GM21381 (cell line): ENCODE results near the gene SLAMF8.

Experiments
- ATAC-seq: cut with Tn5 transposase; IDR thresholded peaks from one replicate; pipeline ENCODE4 v1.9.1; 2021; ENCODE audit warnings: mild to moderate bottlenecking, moderate library complexity; ENCODE audit not compliant: unreplicated experiment

SLAMF8 gene

DNA sequence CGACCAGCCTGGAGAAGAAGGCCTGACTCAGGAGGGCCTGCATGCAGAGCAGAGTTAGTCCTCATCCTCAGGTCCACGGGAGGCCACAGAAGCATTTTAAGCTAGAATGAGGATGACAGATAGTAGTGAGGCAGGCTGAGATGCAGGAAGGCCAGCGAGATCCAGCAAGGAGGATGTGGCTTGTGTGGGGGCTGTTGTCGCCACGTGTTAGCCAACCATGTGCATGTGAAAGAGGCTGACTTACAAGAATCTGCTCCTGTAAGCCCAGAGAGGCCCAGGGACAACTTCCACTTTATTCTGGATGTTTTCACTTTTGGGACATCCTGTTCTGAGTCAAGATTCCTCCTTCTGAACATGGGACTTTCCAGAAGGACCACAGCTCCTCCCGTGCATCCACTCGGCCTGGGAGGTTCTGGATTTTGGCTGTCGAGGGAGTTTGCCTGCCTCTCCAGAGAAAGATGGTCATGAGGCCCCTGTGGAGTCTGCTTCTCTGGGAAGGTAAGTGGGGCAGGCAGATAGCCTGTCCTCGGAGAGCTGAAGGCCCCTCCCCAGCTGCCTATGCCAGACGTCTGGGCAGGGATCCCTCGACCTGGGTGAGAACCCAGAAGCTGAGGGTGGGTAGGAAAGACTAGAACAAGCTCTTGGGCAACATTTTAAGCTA, at the start of gene SLAMF8:
Gene SLAMF8 (plus strand): TSS at position 433 of the 661 bp plus-strand sequence. CDS start 26 bp downstream, at position 459.
- ATAC-seq: peak; percentile 47

DNA sequence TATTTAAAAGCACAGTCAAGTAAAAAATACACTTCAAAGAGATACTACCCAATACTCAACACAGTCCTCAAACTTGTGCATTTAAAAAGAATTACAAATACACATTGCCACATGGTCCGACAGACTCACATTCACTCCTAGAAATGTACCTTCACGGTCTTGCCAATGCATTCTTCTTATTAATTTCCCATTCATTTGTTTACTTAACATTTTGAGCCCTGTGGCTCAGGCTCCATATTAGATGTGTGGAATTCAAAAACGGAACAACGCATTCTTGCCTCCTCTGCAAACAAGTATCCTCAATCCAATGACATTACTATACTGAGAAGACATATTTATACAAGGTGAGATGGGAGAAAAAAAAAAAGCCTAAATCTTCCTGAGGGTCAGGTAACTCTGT, 48.4 kb upstream of the SLAMF8 start:
- ATAC-seq: no peak

DNA sequence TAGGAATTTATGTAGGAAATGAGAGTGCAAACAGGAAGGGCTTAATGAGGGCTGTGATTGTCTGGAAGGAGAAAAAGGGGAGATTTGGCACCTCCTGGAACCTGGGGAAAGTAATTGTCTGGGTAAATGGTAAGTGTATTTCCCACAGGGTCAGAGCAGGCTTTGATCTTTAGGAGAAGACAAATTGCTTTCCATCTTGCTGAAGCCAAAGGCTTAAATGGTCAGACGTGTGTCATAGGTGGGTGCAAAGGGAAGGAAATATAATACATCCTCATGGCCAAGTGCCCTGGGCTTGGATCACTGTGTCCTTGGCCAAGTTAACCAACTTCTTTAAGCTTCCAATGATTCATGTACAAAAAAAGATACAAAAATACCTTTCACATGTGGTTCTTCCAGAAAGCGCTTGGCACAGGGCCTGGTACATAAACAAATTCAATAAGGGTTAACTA, 47.2 kb upstream of the SLAMF8 start:
- ATAC-seq: no peak

DNA sequence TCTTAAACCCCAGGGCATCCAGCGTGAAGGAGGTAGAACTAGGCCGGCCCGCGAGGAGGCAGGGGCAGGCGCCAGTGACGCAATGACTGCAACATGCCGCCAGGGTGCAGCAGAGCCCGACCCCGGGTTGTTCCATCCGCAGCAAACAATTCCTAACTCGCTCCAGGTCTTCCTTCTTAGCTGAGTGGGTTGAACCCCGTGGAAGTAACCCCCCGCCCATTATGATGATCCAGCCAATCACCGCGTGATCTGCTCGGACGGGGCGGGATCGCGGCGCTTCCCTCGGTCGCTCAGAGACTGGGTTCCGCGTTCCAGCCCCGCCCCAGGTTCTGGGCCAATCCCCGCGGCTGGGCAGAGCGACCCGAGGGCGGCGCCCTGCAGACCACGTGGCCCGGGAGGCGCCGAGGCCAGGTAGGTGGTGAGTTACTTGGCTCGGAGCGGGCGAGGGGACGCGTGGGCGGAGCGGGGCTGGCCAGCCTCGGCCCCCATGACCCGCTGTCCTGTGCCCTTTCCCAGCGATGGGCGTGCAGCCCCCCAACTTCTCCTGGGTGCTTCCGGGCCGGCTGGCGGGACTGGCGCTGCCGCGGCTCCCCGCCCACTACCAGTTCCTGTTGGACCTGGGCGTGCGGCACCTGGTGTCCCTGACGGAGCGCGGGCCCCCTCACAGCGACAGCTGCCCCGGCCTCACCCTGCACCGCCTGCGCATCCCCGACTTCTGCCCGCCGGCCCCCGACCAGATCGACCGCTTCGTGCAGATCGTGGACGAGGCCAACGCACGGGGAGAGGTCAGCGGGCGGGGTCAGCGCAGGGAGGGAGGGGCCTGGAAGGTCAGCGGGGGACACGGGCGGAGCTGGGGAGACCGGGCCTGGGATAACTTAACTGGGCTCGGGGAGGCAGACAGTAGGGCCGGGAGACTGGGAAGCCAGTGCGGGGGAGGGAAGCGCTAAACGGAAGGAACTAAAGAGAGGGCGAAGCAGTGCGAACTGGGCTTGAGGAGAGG, 45.8 kb upstream of the SLAMF8 start, which contains the start of gene DUSP23:
Gene DUSP23 (plus strand): TSS at position 380 of the 1,000 bp plus-strand sequence. CDS start 139 bp downstream, at position 519.
- peak; percentile 99 for ATAC-seq

DNA sequence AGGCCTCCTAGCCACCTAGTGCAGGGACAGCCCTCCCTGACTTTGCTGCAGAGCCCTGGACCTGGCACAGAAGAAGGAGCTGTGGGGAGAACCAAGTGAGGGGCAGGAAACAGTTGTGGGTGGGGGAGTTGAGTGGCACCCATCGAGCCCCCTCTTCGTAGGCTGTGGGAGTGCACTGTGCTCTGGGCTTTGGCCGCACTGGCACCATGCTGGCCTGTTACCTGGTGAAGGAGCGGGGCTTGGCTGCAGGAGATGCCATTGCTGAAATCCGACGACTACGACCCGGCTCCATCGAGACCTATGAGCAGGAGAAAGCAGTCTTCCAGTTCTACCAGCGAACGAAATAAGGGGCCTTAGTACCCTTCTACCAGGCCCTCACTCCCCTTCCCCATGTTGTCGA, 44.7 kb upstream of the SLAMF8 start:
- no peak for ATAC-seq

DNA sequence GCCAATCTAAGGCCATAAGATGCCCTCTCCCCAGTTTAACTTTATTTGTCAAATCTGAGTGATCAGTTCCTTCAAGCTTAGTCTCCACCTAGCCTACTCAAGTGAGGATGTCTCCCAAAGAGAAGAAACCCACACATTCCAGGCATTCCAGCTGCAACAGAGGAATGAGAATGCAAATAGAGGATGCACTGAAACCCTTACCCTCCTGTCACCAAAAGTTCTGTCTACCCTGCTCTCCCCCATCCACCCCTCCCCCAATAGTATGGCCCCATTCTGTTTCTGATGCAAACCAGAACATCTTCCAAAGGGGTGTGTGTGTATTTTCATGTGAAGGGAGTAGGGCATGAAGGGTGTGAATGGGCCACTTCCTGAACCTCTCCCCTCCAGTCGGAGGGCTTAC, 42.9 kb upstream of the SLAMF8 start:
- no peak for ATAC-seq

DNA sequence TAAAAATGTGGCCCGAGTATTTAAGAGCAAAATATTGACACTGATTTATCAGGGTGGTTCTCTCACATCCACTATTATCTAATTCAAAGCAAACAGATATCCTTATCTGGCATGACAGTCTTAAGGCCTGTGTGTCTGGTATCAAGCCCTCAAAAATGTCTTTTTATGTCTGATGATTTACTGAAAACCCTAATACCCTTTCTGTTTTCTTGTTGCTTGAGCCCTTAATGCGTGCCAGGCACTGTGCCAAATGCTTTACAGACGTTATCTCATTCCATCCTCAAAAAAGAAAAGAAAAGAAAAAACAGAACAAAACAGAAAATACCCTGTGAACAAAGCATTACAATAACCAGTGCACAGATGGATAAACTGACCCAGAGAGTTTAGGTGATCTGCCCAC, 40.2 kb upstream of the SLAMF8 start:
- no peak for ATAC-seq

DNA sequence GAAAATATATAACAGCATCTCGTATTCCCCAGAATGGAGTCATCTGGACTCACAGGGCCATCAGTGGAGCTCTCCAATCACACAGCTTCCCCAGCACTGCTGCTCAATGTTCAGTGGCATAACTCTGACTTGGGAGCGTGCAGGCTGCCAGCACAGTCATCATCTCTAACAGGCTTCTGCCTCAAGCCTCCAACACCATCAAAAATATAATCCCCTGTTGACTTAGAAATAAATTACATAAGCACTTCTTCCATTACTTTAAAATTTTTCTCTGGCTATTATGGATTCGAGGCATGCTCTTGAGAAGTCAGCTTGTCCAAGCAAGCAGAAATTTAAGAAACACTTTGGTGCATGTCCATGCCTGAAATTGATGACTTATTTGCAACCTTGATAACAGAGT, 39.7 kb upstream of the SLAMF8 start:
- no peak for ATAC-seq

DNA sequence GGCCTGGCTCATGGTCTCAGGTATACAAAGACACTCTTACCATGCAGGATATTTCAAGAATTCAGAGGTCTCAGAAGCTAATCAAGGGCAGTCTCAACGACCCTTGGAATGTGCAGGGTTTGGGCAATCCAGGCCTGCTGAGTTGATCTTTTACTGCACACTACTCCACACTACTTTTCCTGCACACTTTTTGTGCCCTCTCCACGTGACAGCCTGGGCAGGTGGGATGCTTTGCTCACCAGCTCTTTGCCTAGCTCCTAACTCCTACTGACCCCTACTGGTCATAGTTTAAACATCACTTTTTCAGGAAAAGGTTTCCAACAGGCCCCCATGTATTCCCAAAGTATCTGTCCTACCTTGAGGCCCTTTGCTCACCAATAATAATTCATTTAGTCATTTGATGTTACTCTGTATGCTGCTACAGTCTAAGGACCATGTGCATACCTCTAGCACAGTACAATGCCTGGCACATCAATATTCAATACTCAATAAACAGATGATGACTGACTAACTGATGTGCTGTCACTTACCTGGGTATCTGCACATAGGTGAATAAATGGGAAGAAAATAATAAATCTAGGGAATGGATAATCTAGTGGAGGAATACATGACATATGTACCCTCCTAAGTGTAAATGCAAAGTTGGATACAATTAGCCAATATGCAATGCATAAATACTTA, 36.3 kb upstream of the SLAMF8 start:
- no peak for ATAC-seq

DNA sequence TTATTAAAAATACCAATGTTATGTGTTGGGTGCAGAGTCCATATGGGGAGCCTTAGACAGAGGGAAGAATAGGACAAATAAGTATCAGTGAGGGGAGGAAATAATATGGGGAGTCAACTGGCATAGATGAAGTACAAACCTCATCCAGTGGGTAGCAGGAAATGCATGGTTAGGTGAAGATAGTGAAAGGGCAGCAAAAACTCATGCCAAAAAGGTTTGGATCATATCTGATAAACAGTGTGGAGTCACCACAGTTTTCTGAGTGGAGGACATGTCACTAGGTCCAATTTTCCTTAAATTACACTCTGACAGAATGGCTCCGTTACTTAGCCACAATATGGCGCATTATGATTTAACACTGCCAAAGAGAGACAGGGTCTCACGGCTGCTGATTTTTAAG, 35.6 kb upstream of the SLAMF8 start:
- no peak for ATAC-seq

DNA sequence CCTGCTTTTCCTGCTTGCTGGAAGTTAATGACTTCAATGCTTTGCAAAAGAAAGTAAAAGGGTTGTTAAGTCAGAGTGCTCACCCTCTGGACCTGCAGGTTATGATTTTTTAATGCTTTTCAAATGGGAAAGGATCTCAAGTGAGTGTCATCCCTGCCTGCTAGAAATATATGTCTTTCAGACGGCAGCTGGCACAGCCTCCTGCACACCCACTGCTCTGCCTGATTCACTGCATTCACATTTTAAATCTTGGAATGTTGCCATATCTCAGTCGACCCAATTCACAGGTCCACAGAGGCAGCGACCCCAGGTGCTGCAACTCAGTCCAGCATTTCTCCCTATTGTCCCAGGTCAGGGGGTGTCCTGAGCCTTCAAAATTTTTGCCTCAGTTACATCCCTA, 35.2 kb upstream of the SLAMF8 start:
- no peak for ATAC-seq

DNA sequence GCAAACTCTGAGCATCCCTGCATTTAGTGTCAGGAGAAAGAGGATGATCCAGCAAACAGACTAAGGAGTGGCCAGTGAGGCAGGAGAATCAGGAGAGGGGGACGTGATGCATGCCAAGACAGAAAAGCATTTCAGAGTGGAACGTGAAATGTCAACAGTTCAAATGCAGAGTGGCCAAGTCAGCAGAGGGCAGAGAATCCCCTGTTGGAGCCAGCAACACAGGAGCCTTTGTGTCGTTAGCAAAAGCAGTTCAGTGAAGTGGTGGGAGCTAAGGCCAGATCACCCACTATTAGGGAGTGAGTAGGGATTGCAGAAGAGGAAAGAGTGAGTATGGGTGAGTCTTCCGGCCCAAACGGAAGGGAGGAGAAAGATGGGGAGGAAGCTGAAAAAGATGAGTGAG, 31.1 kb upstream of the SLAMF8 start:
- no peak for ATAC-seq

DNA sequence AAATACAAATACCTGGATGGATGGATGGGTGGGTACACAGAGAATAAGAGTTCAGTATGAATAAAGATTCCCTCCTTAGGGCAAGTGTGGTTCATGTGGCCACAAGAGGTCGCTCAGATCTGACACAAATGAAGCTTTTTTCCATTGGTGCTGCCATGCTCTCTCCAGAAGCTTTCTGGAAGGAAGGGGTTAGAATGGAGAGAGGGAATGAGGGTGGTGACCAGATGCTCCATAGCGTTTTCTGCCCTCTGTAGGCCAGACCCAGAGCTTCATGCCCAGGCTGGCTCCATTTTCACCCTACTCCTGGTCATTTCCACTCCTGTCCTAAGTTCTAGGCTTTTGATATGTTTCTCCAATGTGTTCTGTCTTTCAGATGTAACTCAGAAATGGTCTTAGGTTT, 27.8 kb upstream of the SLAMF8 start:
- no peak for ATAC-seq

DNA sequence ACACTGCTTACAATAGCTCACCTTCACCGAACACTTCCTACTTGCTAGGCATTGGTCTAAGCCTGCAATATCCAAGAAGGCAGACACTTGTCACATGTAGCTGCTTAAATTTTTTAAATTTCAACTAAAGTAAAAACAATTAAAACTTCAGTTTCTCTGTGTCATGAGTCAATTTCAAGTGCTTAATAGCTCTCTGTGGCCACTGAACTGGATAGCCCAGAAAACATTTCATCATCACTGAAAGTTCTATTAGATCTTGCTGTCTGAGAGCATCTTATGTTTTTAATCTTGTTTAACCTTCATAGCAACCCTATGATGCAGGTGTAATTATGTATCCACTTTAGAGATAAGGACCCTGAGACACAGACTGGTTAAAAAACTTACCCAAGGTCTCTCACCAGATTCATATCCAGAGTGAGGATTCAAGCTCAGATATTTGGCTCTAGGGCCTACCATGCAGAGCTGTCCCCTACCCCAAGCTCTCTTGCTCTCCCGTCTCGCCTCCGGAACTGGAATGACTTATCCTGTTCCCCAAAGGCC, 27.2 kb upstream of the SLAMF8 start:
- no peak for ATAC-seq

DNA sequence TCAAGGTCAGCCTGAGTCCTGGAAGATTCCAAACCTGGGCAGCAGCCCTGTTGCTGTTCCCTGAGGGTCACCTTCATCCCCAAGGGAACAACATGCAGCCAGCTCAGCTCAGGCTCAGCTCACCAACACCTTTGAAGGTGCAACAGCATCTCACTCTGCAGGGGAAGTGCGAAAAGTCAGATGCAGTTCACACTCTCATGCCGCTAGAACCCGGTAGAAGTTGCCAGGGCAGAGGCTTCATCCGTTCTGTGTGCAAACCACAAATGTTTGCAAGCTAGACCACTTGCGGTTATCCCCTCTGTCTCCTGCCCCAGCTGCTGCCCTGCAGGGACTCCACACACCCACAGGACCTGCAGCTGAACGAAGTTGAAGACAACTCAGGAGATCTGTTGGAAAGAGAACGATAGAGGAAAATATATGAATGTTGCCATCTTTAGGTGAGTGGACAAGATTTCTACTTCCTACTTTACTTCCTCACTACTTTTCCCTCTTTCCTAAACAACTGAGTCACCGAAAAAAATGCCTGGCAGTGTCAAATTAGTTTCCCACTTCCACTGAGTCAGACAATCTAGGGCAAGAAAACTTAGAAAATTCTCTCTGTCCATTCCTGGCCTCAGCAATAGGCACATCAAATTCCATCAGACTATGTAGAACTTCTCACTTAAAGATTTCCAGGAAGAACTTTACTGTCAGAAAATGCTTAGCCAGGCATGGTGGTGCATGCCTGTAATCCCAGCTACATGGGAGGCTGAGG, 26.3 kb upstream of the SLAMF8 start:
- ATAC-seq: peak; percentile 74

DNA sequence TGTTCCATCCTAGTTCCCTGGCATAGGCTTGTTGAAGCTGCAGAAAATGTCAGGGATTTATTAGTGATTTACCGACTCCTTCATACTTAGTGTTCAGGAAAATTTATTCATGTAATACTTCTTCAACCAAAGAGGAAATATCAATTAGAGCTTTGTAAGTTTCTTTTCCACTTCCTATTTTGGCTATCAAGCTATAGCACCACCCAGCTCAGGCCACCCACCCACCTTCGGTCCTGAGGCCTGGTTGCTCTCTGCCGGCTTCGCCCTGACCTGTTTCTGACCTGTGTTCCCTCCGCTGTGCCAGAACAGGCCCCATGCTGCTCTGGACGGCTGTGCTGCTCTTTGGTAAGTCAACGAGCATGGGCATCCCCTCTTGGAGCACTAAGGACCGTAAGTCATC, 24.6 kb upstream of the SLAMF8 start, which contains the start of gene FCRL6:
Gene FCRL6 (plus strand): TSS at position 250 of the 400 bp plus-strand sequence. CDS start 65 bp downstream, at position 315.
- no peak for ATAC-seq

DNA sequence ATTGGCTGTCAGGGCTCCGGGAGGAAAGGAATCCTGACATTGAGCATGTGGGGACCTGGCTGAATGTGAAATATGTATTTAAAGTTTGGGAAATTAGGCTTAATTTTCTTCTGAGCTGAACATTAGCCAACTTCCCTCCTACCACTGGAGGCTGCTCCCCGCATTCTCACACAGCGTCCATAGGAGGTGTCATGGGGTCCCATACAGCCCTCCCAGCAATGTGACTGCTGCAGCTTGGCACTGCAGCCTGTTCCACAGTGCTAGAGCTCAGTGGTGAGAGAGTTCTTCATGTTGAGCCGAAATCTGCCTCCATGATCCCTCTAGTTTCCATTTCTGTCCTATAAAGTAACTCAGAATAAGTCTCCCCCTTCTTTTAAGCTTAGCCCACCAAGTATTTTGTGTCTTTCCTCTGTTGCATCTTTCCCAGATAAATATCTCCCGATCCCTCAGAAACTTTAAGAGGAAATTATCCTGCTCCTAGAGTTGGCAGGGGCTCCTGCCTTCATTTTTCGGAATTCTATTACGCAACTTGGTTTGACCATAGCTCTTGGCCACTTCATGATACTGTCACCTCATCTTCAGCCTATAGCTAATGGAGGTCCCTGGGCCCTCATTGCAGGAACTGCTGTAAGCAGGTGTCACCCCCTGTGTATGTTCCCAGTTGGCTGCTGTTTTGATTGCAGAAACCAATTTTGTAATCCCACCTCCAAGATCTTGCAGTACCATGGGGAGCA, 22.6 kb upstream of the SLAMF8 start:
- no peak for ATAC-seq

DNA sequence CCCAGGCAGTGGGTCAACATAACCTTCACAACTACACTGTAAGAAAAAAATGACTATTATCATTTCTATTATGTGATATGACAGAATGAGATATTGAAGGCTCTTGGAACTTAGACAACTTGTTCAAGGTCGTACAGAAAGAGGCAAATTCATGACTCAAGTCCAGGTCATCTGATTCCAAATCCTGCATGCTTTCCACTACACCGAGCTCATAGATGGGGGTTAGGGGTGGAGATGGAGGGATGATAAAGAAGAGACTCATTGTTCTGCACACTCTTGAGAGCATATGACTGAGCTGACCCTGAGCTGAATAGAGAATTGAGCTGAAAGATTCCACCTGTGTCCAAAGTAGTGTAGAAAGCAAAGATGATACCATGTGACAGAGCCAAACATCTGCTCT, 21.7 kb upstream of the SLAMF8 start:
- no peak for ATAC-seq

DNA sequence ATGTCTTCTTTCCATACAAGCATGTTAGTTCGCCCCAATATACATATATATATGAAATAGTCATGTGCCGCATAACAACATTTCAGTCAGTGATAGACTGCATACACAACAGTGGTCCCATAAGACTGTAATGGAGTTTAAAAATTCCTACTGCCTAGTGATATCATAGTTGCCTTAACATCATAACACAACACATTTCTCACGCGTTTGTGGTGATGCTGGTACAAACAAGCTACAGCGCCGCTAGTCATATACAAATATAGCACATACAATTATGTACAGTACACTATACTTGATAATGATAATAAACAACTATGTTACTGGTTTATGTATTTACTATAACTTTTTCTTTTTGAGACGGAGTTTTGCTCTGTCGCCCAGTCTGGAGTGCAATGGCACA, 10.7 kb upstream of the SLAMF8 start:
- no peak for ATAC-seq
